Measurements from ENCODE around the gene TMEM51.

Gene TMEM51, protein sequence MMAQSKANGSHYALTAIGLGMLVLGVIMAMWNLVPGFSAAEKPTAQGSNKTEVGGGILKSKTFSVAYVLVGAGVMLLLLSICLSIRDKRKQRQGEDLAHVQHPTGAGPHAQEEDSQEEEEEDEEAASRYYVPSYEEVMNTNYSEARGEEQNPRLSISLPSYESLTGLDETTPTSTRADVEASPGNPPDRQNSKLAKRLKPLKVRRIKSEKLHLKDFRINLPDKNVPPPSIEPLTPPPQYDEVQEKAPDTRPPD

DNA sequence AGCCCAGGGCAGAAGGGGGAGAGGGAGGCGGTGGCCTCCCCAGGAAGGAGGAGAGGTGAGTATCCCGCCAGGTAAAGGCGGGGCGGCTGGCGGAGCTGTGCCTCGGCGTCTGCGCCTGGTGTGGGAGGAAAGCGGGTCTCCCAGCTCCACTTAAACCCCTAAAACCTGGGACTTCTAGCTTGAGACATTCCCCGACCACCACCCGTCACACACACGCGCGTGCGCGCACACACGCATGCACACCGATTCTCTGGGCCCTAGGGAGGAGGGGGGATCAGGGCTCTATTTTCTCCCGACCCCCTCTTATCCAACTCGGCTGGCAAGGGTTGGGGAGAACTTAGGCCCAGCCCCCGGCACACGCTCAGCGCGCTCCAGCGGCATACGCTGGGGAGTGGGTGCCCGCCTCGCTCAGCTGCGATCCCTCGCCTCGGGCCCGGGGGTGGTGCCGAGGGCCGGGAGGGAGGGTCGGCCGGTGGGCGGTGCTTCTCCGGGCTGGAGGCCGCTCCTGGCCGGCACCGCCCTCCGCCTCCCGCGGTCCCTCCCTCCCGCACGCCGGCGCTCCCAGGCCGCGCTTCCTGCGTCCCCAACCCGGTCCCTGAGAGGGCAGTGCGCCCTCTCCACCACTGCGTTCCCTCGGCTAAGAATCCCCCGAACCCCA lies at the start of gene TMEM51:
Gene TMEM51 (plus strand): TSS at position 564 of the 658 bp plus-strand sequence. CDS start 61,341 bp downstream, outside the sequence.
- peak; percentile 72 for DNase-seq (ENCODE audit: low read depth)

DNA sequence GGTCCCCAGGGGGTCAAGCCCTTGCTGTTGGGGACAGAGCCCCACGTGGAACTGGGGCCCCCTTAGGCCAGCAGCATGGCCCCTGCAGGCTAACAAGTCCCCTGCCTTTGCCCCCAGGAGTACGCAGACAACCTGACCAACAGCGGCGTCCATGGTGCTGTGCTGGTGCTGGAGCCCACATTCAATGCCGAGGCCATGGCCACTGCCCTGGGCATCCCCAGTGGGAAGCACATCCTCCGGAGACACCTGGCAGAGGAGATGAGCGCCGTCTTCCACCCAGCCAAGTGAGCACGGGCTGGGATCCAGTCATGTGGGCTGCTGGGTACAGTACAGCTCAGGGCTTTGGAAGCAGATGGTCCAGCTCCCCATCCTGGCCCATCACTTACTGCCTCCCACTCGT lies 49.6 kb upstream of the TMEM51 start:
- DNase-seq (ENCODE audit: low read depth), result no peak

DNA sequence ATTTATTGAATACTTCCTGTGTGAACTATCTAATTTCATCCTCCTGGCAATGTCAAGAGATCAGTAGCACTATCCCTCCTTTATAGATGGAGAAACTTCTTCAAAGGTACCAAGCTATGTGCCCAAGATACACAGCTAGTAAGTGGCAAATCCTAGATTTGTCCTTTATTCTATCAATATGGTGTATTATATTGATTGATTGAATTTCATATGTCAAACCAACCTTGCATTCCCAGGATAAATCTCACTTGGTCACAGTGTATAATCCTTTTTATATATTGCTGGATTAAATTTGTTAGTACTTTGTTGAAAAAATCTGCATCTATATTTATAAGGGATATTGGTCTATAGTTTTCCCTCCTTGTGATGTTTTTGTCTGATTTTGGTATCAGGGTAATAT lies 48.8 kb upstream of the TMEM51 start:
- no peak for DNase-seq (ENCODE audit: low read depth)

DNA sequence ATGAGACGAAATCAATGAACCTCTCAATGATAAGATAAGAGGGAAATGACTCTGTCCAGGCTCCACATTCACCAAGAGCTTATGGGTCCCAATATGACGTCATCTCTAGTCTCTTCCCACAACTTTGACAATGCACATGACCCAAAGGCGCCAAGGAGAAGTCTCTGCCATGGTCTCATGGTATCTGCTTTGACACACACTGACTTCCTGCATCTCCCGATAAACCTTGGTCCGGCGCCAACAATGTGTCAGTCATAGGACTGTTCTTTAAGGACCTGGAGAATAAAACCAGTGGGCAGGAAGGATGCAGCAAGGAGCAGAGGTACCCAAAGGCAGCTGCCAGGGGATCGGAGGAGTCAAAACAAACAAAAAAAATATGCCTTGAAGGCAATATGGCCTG lies 46.9 kb upstream of the TMEM51 start:
- peak; percentile 24 for DNase-seq (ENCODE audit: low read depth)

DNA sequence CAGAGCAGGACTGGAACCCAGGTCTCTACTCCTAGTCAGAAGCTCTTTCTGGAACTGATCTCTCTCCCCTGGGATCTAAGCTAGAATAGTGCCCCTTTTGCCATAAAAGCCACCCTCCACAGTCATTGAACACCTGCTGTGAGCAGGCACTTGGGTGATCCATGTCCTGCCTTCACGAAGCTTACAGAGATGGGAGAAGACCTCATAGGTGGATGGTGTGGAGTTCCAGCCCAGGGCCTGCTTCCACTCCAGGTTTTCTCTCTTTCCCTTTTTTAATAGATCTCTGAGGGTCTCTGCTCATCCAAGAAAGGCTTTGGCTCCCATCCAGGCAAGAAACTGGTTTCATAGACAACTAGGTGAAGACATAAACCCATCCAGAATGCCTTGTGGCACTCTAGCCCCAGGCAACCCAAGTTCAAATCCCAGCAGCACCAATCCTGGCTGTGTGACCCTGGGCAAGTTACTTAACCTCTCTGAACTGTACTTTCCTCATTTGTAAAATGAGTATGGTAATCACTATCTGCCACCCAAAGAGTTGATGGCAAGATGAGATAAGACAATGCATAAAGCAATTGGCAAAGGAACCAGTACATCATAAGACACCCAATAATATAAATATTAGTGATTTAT lies 46.4 kb upstream of the TMEM51 start:
- no peak for DNase-seq (ENCODE audit: low read depth)

DNA sequence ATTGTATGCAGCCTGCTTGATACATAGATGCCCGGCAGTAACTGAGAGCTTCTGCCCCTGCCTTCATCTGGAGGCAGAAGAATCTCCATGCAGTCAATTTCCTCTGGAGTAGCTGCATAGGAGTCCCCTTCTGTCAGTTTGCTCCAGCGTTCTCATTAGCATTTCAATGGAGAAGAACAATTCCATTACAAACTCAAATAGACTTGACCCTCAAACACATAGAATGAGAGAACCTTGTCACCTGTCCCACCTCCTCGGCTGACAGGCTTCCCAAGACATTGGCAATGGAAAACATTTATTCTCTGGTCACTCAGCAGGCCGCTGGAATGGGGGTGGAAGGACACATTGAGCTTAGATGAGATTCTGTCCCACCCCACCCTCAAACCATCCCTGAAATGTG lies 45.6 kb upstream of the TMEM51 start:
- DNase-seq (ENCODE audit: low read depth), result no peak

DNA sequence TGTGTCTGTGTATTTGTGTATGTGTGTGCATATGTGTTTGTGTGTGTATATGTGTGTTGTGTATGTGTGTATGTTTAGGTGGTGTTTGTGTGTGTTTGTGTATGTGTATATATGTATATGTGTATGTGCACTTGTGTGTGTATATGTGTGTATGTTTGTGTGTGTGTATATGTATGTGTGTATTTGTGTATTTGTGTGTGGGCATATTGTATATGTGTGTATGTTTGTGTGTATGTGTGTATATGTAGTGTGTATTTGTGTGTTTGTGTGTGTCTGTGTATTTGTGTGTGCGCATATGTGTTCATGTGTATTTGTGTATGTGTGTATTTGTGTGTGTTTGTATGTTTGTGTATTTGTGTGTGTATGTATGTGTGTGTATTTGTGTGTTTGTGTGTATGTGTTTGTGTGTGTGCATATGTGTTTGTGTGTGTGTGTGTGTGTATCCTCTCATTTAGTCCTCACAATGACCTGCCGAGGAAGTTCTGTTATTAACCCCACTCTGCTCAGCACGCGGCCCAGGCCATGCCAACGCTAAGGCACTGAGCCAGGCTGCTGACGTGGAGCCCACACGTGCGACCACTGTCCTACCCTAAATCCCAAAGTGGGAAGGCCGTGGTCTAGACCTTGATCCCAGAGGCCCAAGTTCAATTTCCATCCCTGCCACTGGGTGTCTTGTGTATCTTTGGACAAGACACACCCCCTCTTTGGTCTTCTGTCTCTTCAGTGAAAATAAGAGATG lies 43.2 kb upstream of the TMEM51 start:
- DNase-seq (ENCODE audit: low read depth), result no peak

DNA sequence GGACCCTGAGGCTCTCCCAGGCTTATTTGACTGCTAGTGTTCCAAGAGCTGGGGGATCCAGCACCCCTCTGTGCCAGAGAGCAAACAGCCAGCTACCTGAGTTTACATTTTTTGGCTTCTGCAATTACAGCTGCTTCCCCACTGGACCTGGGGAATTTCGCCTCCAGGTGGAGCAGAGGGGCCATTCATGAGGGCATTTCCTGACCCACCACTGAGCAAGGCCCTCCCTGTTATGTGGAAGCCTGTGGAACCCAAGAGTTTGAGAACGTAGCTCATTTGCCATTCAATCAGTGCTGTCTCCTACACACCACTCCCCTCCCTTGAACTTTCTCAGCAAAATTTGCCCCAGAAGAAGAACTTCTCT lies 42.7 kb upstream of the TMEM51 start:
- DNase-seq (ENCODE audit: low read depth), result no peak

DNA sequence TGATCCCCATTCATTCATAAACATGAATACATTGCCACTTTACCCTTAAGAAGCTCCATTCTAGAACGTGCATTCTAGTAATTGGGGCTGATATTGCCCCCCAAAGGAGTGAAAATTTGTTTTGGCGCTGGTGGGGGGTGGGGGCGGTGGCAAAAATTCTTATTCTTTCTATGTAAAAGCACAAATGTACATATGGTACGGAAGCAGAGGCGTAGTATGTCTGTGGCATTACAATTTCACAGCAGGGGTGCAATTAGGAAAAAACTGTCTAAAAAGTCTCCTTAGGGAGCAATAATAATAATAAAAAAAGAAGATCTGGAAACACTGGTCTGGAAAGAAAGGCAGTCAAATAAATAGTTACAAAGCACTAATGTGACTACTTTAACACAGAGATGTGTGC lies 40.4 kb upstream of the TMEM51 start:
- DNase-seq (ENCODE audit: low read depth), result no peak

DNA sequence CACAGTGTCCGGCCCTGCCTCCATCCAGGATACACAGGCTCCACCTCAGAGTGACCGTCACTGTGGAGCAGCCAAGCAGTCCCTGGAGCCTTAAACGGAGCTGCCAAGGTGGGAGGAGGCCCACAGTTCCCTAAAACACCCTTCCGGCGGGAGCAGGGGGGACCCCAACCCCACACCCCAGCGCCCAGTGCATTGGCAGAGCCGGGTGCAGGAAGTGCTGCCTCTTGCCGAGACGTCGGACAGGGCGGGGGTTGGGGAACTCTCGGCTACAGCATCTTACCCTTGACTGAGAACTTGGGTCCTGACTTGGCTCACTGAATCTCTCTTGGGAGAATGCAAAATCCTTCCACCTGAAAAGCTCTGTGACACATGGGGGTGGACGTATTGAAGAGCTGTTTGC lies 38.7 kb upstream of the TMEM51 start:
- DNase-seq (ENCODE audit: low read depth), result no peak

DNA sequence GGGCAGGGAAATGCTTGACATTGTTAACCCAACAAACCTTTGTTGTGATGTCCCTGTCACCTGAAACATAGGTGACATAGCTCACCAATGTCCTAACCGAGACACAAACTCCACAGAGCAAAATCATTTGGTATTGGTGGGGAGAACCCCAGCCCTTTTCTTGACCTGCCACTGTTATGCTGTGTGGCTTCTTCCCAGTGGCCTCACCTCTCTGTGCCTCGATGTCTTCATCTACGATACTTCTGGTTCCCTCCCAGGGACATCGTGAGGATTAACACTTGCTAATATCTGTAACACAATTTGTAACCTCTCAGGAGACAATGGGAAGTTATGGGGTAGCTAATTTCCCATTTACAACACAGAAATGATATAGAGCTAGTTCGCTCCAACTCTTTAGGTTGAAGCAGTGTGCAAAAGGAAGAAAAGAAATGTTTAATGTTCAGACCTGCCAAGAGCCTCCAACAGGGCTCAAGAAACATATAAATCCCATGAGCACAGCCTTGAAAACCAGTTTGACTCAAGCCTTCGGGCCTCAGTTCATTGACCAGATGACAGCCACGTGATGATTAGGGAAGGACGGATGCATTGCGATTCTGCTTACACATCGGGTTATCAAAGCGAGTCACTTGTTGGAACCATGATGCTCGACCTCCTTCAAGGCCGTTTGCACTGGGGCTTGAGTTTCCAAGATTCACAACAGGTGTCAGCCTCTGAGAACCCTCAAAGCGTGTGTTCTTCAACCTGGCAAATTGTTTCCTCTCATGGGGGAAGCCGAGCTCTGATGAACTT lies 37.8 kb upstream of the TMEM51 start:
- no peak for DNase-seq (ENCODE audit: low read depth)

DNA sequence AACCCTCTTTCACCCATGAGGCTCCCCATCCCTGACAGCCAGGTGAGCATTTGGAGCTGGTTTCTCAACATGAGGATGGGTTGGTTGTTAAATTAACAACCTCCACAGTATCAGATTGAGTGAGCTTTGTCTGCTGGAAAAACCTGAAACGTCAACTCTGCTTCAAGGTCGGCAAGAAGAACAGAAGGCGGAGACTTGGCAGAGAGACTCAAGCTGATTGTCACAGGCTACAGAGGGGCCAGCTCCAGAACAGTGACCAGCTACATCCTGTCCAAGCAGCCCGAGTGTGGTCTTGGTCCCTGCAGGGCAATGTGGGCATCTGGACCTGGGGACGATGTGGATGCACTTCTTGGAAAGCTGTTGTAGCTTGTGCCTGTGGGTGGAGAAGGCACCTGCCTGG lies 36.6 kb upstream of the TMEM51 start:
- peak; percentile 12 for DNase-seq (ENCODE audit: low read depth)

DNA sequence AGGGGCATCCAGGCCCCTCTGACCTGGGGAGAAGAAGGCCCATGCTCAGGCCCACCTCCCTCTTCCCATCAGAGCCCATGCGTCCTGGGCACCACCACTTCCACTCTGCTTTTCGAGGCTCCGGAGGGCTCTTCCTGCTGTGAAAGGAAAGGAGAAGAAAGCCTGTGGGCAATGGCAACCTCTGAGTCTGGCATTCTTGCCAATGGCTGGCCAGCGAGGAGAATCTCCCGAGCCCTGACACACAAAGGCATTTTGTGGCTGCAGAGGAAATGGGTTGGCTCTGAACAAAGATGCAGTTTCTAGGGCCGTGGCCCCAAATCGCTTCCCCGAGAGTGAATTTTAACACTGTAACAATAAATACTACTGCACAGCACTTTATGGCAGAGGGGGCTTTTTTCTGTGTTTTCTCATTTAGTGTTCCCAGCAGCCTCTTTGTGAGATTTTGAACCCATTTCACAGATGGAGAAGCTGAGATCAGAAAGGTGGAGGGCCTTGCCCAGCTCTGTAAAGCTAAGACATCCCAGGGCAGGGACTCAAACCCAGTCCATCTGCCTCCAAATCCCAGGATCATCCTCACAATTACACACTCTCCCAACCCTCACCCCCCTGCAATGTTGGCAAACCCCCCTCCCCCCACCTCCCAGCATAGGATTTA lies 35.7 kb upstream of the TMEM51 start:
- no peak for DNase-seq (ENCODE audit: low read depth)

DNA sequence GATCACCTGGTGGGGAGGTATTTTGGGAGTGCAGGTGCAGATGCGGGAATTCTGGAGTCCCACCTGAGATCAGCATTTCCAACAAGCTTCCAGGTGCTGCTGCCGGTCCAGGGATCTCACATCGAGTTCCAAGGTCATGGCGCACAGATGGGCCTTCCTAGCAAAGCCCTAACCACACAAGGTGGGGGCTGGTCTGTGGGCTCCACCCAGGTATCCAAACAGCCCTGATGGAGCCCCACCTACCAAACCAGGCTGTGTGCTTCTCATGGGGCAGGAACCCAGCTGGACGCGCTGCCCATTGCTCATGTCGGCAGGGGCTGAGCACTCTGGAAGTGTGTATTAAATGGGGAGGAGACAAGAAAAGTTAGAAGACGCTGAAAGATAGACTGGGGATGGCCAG lies 35.0 kb upstream of the TMEM51 start:
- no peak for DNase-seq (ENCODE audit: low read depth)

DNA sequence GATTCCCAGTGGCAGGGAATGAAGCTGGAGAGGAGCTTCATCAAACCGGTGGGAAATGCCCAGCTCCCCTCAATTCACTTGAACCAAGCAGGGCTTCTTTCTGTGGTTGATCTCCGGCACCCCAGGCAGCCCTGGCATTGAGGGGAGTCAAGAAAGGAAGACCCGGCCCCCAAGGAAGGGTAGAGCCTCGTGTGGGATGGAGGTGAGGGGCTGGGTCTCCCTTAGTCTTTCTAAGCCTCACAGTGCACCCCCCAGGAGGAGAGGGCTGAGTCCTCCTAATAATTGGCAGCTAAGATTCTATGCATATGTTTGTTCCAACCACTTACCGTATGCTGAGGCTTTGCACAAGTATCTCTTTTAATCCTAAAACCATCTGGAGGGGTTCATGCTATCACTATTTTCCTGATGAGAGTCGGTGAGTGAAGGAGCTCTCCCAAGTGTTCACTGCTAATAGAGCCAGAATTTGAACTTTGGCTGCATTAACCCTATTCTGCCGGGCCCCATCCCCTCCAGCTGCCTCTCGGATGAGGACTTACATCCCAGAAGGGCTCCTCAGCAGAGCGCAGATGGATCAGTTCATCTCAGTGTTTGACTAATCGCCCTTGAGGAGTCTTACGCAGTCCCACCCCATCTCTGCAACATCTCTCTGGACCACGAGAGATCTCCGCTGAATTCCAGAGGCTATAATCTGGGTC lies 33.1 kb upstream of the TMEM51 start:
- DNase-seq (ENCODE audit: low read depth), result no peak

DNA sequence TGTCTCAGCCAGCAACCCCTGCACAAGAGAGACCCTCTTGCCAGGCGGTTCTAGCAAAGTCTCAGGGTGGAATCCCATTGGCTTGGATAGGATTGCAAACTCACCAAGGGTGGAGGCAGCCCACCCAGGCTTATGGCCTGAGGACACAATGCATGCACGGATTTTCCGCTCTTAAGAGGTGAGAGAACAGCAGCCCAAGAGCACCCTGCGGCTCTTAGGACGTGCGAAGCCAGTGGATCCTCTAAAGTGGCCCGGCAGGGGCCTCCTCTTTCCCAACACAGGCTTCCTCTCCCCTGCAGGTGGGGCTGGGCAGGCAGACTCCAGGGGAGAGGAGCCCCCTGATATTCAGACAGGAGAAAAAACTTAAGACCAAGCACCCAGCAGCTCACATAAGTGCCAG lies 31.2 kb upstream of the TMEM51 start:
- no peak for DNase-seq (ENCODE audit: low read depth)

DNA sequence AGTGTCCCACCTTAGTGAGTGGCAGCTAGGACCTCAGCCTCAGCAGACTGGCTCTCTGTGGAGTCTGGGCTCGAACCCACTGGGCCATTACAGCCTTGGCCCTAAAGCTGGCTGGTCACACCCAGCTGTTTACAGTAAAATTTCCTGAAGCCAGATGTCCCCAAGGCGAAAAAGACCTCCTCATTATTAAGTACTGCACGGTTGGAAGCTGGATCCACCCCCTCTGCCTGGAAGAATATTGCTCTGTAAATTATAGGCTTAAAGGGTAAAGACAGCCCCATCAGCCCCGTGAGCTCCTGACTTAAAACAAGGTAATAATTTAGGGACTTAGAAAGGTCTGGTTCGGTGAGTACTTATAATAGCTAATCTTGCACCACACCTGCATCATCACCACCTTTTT lies 30.3 kb upstream of the TMEM51 start:
- no peak for DNase-seq (ENCODE audit: low read depth)

DNA sequence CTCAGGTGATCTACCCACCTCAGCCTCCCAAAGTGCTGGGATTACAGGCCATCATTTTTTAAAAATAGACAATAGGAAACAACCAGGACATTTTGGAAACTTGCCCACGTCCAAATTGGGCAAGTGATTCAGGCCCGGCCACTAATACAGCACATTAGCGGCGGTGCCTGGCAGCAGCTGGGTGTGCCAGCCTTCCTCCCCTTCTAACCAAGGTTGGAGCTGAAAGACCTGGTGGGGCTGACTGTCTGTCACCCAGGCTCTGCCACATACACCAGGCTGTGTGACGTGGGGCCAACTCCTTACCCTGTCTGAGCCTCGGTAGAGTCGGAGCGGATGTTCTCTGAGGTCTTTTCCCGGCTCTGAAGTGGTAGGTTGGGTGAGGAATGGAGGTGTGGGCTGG lies 29.6 kb upstream of the TMEM51 start:
- DNase-seq (ENCODE audit: low read depth), result no peak

DNA sequence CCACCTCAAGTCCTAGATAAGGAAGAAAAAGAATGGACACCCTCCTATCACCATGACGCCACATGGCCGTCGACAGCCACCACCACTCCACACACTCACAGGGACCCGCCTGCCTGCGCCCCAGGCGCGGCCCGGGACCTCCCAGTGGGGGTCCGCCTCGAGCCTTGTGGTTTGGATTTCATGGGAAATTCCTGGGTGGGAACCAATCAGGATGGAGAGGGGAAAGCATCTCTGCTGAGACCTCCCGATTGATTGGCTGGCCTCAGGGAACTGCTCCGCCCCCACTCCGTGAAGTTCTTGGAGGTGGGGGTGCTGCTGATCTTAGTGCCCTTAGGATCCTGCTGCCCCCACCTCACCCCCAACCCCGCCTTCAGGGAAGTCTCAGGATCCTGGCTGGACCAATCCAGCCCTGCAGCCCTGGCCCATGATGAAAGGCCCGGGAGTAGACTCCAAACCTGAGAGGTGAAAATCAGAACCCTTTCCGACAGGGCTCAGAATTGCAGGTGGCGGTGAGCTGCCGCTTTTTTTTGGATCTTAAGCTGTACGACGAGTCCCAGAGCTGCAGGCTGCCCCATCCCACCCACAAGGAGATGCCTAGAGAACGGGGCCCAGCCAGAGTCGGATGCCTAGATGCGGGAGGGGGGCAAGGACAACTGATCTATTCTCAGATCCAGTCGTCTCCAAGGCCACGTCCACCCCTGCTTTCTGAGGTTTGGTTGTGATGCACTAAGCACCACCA lies 29.0 kb upstream of the TMEM51 start:
- no peak for DNase-seq (ENCODE audit: low read depth)

DNA sequence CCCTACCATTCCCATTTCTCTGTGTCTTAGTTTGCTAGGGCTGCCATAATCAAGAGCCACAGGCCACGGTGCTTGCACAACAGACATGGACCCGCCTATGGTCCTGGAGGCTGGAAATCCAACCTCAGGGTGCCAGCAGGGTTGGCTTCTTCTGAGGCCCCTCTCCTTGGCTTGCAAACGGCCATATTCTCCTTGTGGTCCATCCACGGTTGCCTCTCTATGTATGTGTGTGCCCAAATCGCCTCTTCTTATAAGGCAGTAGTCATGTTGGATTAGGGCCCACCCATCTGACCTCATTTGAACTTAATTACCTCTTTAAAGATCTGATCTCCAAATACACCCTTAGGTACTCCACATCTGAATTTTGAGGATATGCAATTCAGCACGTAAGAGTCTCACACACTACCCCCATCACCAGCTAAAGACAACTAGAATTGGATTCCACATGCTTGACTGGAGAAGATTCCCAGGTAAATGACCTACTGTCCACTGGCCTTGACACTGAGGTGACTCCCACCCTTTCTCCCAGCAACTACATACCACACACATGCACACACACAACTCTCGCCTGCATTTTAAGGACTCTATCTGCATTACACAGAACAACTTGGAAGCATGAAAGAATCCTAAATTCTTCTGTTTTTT lies 28.3 kb upstream of the TMEM51 start:
- no peak for DNase-seq (ENCODE audit: low read depth)

Data from iris pigment epithelial cell (primary cell).